Ascending aorta (tissue), 2 donors: ENCODE data around the gene SLC35G4. TPM values are rescaled to one million over a fixed set of nuclear protein-coding genes. Genes with fewer than 3 reads are reported as not detected.

Source experiments
- DNase-seq, 2 donors: peaks; one replicate each; pipeline ENCODE4 v3.0.0-alpha.2; 2019; ENCODE audit warnings: low spot score in 2 of 2
- H3K27ac ChIP-seq, 2 donors: fragments of 200-600 bp; sonication (generic); one replicate each; pipeline ENCODE4 v1.5.1; 2016 to 2017; ENCODE audit warnings: mild to moderate bottlenecking in 1 of 2
- H3K27me3 ChIP-seq: fragments of 200-600 bp; sonication (generic); one replicate; pipeline ENCODE4 v1.5.1; 2017
- H3K36me3 ChIP-seq, 2 donors: fragments of 200-600 bp; sonication (generic); one replicate each; pipeline ENCODE4 v1.5.1; 2016
- H3K4me1 ChIP-seq, 2 donors: fragments of 200-600 bp; sonication (generic); one replicate each; pipeline ENCODE4 v1.5.1; 2016 to 2017; ENCODE audit warnings: mild to moderate bottlenecking in 1 of 2
- H3K4me3 ChIP-seq, 2 donors: fragments of 200-600 bp; sonication (generic); one replicate each; pipeline ENCODE4 v1.5.1; 2016 to 2017; ENCODE audit warnings: mild to moderate bottlenecking in 1 of 2
- H3K9me3 ChIP-seq, 2 donors: fragments of 200-600 bp; sonication (generic); one replicate each; pipeline ENCODE4 v1.5.1; 2016
- CTCF ChIP-seq, 3 experiments: fragments of 200-600 bp in 2 of 3; fragments of 450-650 bp in 1 of 3; sonication (generic) in 2 of 3; IDR thresholded peaks; one replicate each; pipeline ENCODE4 v1.5.1; 2016 to 2019; ENCODE audit warnings: antibody characterized with exemption in 3 of 3, mild to moderate bottlenecking in 1 of 3, moderate library complexity in 1 of 3
- intact Hi-C: fragments of 100-400 bp; cut with DNase I; formaldehyde crosslinking; loops from one replicate; pipeline ENCODE4 v1.15.1; 2023
- total RNA-seq: library from RNA; depleted of rRNA; stranded (reverse); fragments of >200 nt; gene quantifications from one replicate; pipeline ENCODE4 v1.1.0, GENCODE V29; 2016

Gene SLC35G4
- total RNA-seq, 1 donor from 2014 or later: not detected

- Histone ChIP-seq H3K36me3 (no peaks in the 10 kb centered on the region), H3K9me3 (no peaks in the 10 kb centered on the region), H3K4me3 (no peak overlapping the region), H3K27ac (no peak overlapping the region), H3K4me1 (no peaks in the 10 kb centered on the region), H3K27me3 (no peaks in the 10 kb centered on the region)
- intact Hi-C loops: no loop called here
- no peak for DNase-seq
- no peak for TF ChIP-seq CTCF (IDR thresholded peaks at IDR 0.05)
Observed at GRCh38 chr18:11579916-11580315, 29.5 kb upstream of the SLC35G4 start.

DNA sequence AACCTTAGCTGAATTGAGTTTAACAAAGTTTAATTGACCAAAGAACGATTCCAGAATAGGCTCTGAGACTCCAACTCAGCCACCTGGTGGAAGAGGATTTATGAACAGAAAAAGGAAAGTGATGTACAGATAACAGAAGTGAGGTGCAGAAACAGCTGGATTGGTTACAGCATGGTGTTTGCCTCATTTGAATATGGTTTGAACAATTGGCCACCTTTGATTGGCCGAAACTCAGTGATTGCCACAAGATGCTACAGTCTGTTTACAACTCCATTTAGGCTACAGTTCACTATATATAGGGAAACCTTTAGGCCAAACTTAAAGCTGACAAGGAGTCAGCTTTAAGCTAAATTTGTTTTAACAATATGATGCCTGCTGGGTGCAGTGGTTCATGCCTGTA lies 28.1 kb upstream of the SLC35G4 start:
- H3K9me3 ChIP-seq: no peaks in the 10 kb centered on the region
- no peak for TF ChIP-seq CTCF (IDR thresholded peaks at IDR 0.05)
- intact Hi-C loops: no loop called here
- H3K4me3 ChIP-seq: no peak overlapping the region
- DNase-seq: no peak
- H3K4me1 ChIP-seq: no peaks in the 10 kb centered on the region
- H3K36me3 ChIP-seq: no peaks in the 10 kb centered on the region
- no peak overlapping the region for H3K27ac ChIP-seq
- H3K27me3 ChIP-seq: no peaks in the 10 kb centered on the region

- H3K27ac ChIP-seq: no peak overlapping the region
- H3K36me3 ChIP-seq: no peaks in the 10 kb centered on the region
- DNase-seq: no peak
- H3K27me3 ChIP-seq: no peaks in the 10 kb centered on the region
- H3K9me3 ChIP-seq: no peaks in the 10 kb centered on the region
- H3K4me3 ChIP-seq: no peak overlapping the region
- intact Hi-C loops: no loop called here
- no peak for TF ChIP-seq CTCF (IDR thresholded peaks at IDR 0.05)
- H3K4me1 ChIP-seq: no peaks in the 10 kb centered on the region
Observed at GRCh38 chr18:11585596-11585995, 23.8 kb upstream of the SLC35G4 start.

DNA sequence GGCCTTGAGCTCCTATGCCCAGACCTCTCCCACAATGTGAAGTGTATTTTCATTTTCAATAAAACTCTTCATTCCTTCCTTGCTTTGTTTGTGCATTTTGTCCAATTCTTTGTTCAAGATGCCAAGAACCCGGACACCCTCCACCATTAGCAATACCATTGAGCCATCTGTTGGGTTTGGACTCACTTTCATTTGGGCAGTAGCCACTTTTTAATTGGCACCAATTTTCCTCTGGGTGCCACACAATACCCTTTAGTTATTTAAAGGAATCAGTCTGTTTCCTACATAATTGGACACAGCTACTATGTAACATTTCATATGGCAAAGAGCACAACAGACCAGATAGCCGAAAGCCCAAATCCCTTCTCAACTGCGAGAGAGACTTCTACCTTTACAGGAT lies 22.5 kb upstream of the SLC35G4 start:
- DNase-seq: no peak
- no peaks in the 10 kb centered on the region for H3K27me3 ChIP-seq
- no peak for TF ChIP-seq CTCF (IDR thresholded peaks at IDR 0.05)
- intact Hi-C loops: no loop called here
- H3K4me3 ChIP-seq: no peak overlapping the region
- H3K4me1 ChIP-seq: no peaks in the 10 kb centered on the region
- no peak overlapping the region for H3K27ac ChIP-seq
- H3K9me3 ChIP-seq: no peaks in the 10 kb centered on the region
- no peaks in the 10 kb centered on the region for H3K36me3 ChIP-seq

DNA sequence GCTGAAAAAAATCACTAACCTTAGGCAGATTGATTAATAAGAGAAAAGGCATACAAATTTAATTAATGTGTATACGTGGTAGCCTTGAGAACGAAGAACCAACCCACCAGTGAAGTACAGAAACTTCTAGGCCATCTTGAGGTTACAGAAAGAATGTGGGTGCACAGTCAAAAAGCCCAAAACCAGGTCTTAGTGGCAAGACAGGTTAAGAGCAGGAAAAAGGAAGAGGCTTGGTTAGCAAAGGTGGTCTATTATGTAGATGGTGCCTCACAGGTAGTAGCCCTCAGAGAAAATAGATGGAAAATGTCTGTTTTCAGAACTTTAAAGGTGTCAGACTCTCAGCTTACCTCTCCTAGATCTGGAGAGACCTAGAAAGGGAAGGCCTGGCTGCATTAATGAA lies 22.0 kb upstream of the SLC35G4 start:
- DNase-seq: no peak
- Histone ChIP-seq H3K4me1 (no peaks in the 10 kb centered on the region), H3K27ac (no peak overlapping the region), H3K4me3 (no peak overlapping the region), H3K36me3 (no peaks in the 10 kb centered on the region), H3K9me3 (no peaks in the 10 kb centered on the region), H3K27me3 (no peaks in the 10 kb centered on the region)
- intact Hi-C loops: no loop called here
- TF ChIP-seq CTCF (IDR thresholded peaks at IDR 0.05): no peak

- Histone ChIP-seq H3K4me3 (no peak overlapping the region), H3K9me3 (no peaks in the 10 kb centered on the region), H3K36me3 (no peaks in the 10 kb centered on the region), H3K4me1 (no peaks in the 10 kb centered on the region), H3K27ac (no peak overlapping the region), H3K27me3 (no peaks in the 10 kb centered on the region)
- intact Hi-C loops: no loop called here
- no peak for TF ChIP-seq CTCF (IDR thresholded peaks at IDR 0.05)
- DNase-seq: no peak
Observed at GRCh38 chr18:11587846-11588245, 21.6 kb upstream of the SLC35G4 start.
